K562 (cell line): ENCODE data around the gene CRIP1. TPM values are rescaled to one million over a fixed set of nuclear protein-coding genes. Genes with fewer than 3 reads are reported as not detected.
A peak's percentile ranks its signal among the peaks of the same experiment; 100 is the strongest.

ENCODE experiments used
- ATAC-seq: fragments of 200-7000 bp; cut with Tn5 transposase; 3 replicates; pipeline ENCODE4 v1.9.1; 2020; ENCODE audit warnings: moderate library complexity
- BruUV-seq: library from RNA; stranded (reverse); fragments of 400-500 nt; replicated peaks from 2 replicates; lab custom pipeline; 2021; lab: Mats Ljungman, UMichigan
- CTCF ChIA-PET: fragments of 300-600 bp; formaldehyde crosslinking; extraction: SDS; loops from one replicate; lab custom pipeline; 2021; ENCODE audit warnings: low intra/inter-chr PET ratio; lab: Yijun Ruan, JAX
- POLR2A ChIA-PET: fragments of 300-600, 350-650 bp; sonication (Branson Sonifier 250); formaldehyde crosslinking; extraction: SDS; loops from one replicate; lab custom pipeline; 2021; ENCODE audit warnings: antibody characterized with exemption, inconsistent platforms; lab: Yijun Ruan, JAX
- DNase-seq, 4 experiments: peaks; one replicate each; pipeline versions ENCODE4 v3.0.0 to v3.0.0-alpha.2; 2011 to 2018; ENCODE audit warnings: low spot score in 3 of 4, mixed read lengths in 3 of 4; ENCODE audit errors: extremely low read depth in 1 of 4
- FAIRE-seq: peaks from 2 replicates; lab custom pipeline; 2011; peaks lifted over from hg19 to GRCh38; lab: Jason Lieb, UNC
- H2AFZ ChIP-seq: 2 replicates; pipeline ENCODE4 v1.6.0; 2011; ENCODE audit warnings: low read depth, low read length, control low read depth, inconsistent platforms
- H3K27ac ChIP-seq: fragments of 200-600 bp; 3 replicates; pipeline ENCODE4 v1.8.0; 2011; ENCODE audit warnings: low read depth, mild to moderate bottlenecking, control low read depth, inconsistent platforms, low read length, moderate library complexity, mixed read lengths; ENCODE audit errors: extremely low read depth
- H3K27me3 ChIP-seq, 2 experiments: fragments of 300-600 bp in 1 of 2; 2 replicates in 1 of 2; 3 replicates in 1 of 2; pipeline versions ENCODE4 v1.6.0 to v1.8.0; 2011; ENCODE audit warnings: inconsistent platforms in 2 of 2, low read length in 2 of 2, mild to moderate bottlenecking in 1 of 2, mixed read lengths in 1 of 2, moderate library complexity in 1 of 2; ENCODE audit not compliant: control insufficient read depth in 2 of 2, insufficient read depth in 2 of 2
- H3K36me3 ChIP-seq: fragments of 300-600 bp; 3 replicates; pipeline ENCODE4 v1.8.0; 2011; ENCODE audit warnings: mild to moderate bottlenecking, low read length, inconsistent platforms; ENCODE audit not compliant: control insufficient read depth, insufficient read depth
- H3K4me1 ChIP-seq, 2 experiments: fragments of 200-600 bp in 1 of 2; replicated peaks in 1 of 2; 2 replicates in 1 of 2; 3 replicates in 1 of 2; pipeline versions ENCODE4 v1.5.1 to v1.8.0; 2011; ENCODE audit warnings: inconsistent platforms in 2 of 2, low read length in 2 of 2, mild to moderate bottlenecking in 1 of 2, mixed read lengths in 1 of 2, moderate library complexity in 1 of 2; ENCODE audit not compliant: control insufficient read depth in 2 of 2, insufficient read depth in 2 of 2
- H3K4me2 ChIP-seq: 2 replicates; pipeline ENCODE4 v1.6.1; 2011; ENCODE audit warnings: low read length, control low read depth, inconsistent platforms, mixed read lengths; ENCODE audit not compliant: insufficient read depth
- H3K4me3 ChIP-seq: fragments of 200-600 bp; sonication (generic), shearing (Covaris generic); 2 replicates; pipeline ENCODE4 v1.5.1; 2016; ENCODE audit warnings: control low read depth, inconsistent platforms
- H3K79me2 ChIP-seq: fragments of 200-600 bp; 3 replicates; pipeline ENCODE4 v1.8.0; 2011; ENCODE audit warnings: low read length, inconsistent platforms; ENCODE audit not compliant: control insufficient read depth, insufficient read depth
- H3K9ac ChIP-seq, 2 experiments: 2 replicates each; pipeline versions ENCODE4 v1.6.0 to v1.6.1; 2011; ENCODE audit warnings: low read depth in 2 of 2, low read length in 2 of 2, control low read depth in 1 of 2, inconsistent platforms in 1 of 2, mild to moderate bottlenecking in 1 of 2, mixed read lengths in 1 of 2; ENCODE audit not compliant: insufficient read depth in 1 of 2
- H3K9me1 ChIP-seq: one replicate; pipeline ENCODE4 v1.6.0; 2011; ENCODE audit warnings: inconsistent platforms, mild to moderate bottlenecking, low read length, moderate library complexity; ENCODE audit not compliant: control insufficient read depth, insufficient read depth
- H3K9me3 ChIP-seq: replicated peaks from 2 replicates; pipeline ENCODE4 v1.5.1; 2011; ENCODE audit warnings: low read depth, low read length, inconsistent platforms; ENCODE audit not compliant: control insufficient read depth, insufficient read depth
- H4K20me1 ChIP-seq: replicated peaks from 2 replicates; pipeline ENCODE4 v1.6.1; 2011; ENCODE audit warnings: low read length, inconsistent platforms, mixed read lengths; ENCODE audit not compliant: control insufficient read depth, insufficient read depth
- NRF1 ChIP-seq, 2 experiments: fragments of 450-650 bp; IDR thresholded peaks in 1 of 2; conservative IDR thresholded peaks in 1 of 2; 2 replicates each; pipeline ENCODE4 v1.6.1; 2014; ENCODE audit warnings: mild to moderate bottlenecking in 2 of 2
- POLR2G ChIP-seq: fragments of 200-400 bp; formaldehyde crosslinking; IDR thresholded peaks from 2 replicates; pipeline ENCODE4 v1.6.1; 2017; ENCODE audit warnings: low read depth, mild to moderate bottlenecking, antibody characterized with exemption, low read length, moderate library complexity
- SETDB1 ChIP-seq: IDR thresholded peaks from one replicate; pipeline ENCODE4 v1.6.1; 2012; ENCODE audit warnings: low read length, control low read depth, inconsistent platforms
- ZNF217 ChIP-seq: sonication (generic); formaldehyde crosslinking; IDR thresholded peaks from 2 replicates; pipeline ENCODE4 v1.8.0; 2022; ENCODE audit warnings: mild to moderate bottlenecking, missing genetic modification reagents
- WGBS: fragments of 100-300 bp; shearing (Covaris generic); methylation state at CpG from one replicate; pipeline ENCODE4 v1.1.6; 2016; ENCODE audit warnings: low coverage, mixed read lengths; ENCODE audit not compliant: insufficient coverage; ENCODE audit errors: missing lambda C conversion rate; 5-methylcytosine and 5-hydroxymethylcytosine counted together
- in situ Hi-C: fragments of 300-500 bp; cut with MboI; formaldehyde crosslinking; loops from 4 replicates; pipeline ENCODE4 v1.15.0; 2018; ENCODE audit warnings: inconsistent platforms, mixed read lengths
- intact Hi-C: fragments of 100-400 bp; cut with micrococcal nuclease; formaldehyde crosslinking; loops from 2 replicates; pipeline ENCODE4 v1.14.2; 2022
- polyA plus RNA-seq, 8 experiments: library from polyadenylated mRNA; depleted of rRNA in 4 of 8; stranded (reverse) in 5 of 8; unstranded in 3 of 8; fragments of >200 nt; fragmentation: Nextera tagmentation in 2 of 8; fragmentation: Illumina TruSeq in 1 of 8; extraction: Ambion mirVana in 2 of 8; extraction: Trizol in 1 of 8; gene quantifications; 2 replicates each; pipeline versions ENCODE4 v1.2.1 to v1.2.3, GENCODE V29; 2011 to 2014; ENCODE audit warnings: inconsistent platforms in 1 of 8, missing spikeins in 1 of 8
- total RNA-seq, 7 experiments: library from RNA; depleted of rRNA in 6 of 7; stranded (reverse); fragments of >200 nt in 6 of 7; fragmentation: Illumina TruSeq in 2 of 7; extraction: Trizol in 2 of 7; gene quantifications; 2 replicates each; pipeline versions ENCODE4 v1.2.1 to v1.2.3, GENCODE V29; 2011 to 2021; ENCODE audit warnings: low replicate concordance in 1 of 7

Gene CRIP1
- total and polyA plus RNA-seq, 9 of the 15 experiments (the other 6 are each of a cell fraction or from before 2014, with no cell fraction given) = 0.11 to 0.58 (median 0.14) TPM; not detected in 6

DNA sequence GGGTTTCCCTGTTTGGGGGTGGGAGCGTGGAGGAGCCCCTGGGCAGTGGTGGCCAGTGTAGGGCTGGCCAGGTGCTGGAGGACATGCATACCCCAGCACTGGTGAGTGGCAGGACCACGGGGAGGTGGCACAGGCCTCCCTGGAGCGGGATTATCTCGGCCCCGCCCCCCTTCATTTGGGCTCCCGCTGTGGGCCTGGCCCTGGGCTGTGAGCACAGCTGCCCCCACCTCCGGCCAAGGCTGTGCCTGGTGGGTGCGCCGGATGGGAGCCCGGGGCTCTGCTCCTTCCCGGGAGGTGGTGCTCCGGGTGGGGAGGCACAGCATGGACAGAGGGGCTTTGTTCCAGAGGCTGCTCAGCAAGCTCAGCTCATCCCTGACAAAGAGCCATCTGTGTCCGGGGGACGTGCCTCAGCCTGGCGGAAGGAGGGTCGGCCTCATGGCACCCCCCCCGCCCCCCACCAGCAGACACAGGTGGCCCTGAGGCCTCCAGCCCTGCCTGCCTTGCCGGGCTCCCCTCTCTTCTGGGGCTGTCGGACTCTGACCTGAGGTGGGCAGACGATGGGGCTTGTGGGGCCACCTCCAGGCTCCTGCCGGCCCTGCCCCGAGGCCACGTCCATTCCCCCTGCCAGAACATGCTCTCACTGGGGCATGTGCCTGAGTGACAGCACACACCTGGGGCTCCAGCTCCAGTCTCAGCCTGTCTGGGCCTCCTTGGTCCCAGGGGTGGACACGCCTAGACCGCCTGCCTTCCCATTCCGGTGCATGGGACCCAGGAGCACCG is 12.8 kb downstream of the CRIP1 start:
- TF ChIP-seq ZNF217 (CRISPR knock-in tag) (no peak), SETDB1 (no peak), POLR2G (peak; percentile 62), NRF1 (conservative IDR thresholded peaks at IDR 0.05 in 1 of 2, IDR thresholded peaks at IDR 0.05 in 1 of 2) (no peak)
- BruUV-seq = no TSS peak
- ChIA-PET CTCF (no interaction called here), POLR2A (interaction anchor here (3.1 kb wide), 1 partner anchor 7 kb away, joined by 15 read pairs; no protein-coding TSS in a partner anchor)
- Histone ChIP-seq H3K36me3 (no peaks in the 10 kb centered on the region), H3K9me1 (no peaks in the 10 kb centered on the region), H3K9me3 (no peaks in the 10 kb centered on the region), H3K9ac (peak overlapping the region in 1 of 2 experiments; percentile 55; a peak in 2 of 4 replicates), H2AFZ (no peak overlapping the region), H3K27me3 (no peaks in the 10 kb centered on the region; a peak in 1 of 5 replicates), H3K4me1 (peaks cover 0 to 57% of the 10 kb centered on the region in 2 experiments; a peak in 2 of 5 replicates), H3K27ac (no peak overlapping the region), H3K4me2 (no peak overlapping the region), H4K20me1 (no peaks in the 10 kb centered on the region), H3K4me3 (no peak overlapping the region), H3K79me2 (no peaks in the 10 kb centered on the region)
- in situ Hi-C loops (no loop called here), intact Hi-C loops (no loop called here)
- no peak for DNase-seq
- FAIRE-seq = no peak
- no peak; the same call in 2 of the 3 replicates for ATAC-seq
- WGBS = 70% methylated on average over 7 of the region's 27 CpGs
